SK-N-SH treated with all-trans-retinoic acid at 6 μM for 48 hours (cell line): ENCODE results near the gene DOCK9.

Experiments
- ARNTL ChIP-seq: fragments of 450-650 bp; formaldehyde crosslinking; IDR thresholded peaks from 2 replicates; pipeline ENCODE4 v1.5.0; 2020; ENCODE audit warnings: low read depth, mild to moderate bottlenecking, moderate library complexity, borderline replicate concordance
- CREB5 ChIP-seq: fragments of 250-450 bp; sonication (Bioruptor Pico); IDR thresholded peaks from 2 replicates; pipeline ENCODE4 v1.5.1; 2020; ENCODE audit warnings: low read depth, mild to moderate bottlenecking, moderate library complexity
- OSR1 ChIP-seq: fragments of 250-450 bp; sonication (Bioruptor Pico); IDR thresholded peaks from 2 replicates; pipeline ENCODE4 v1.8.0; 2022; ENCODE audit warnings: moderate library complexity, mild to moderate bottlenecking, inconsistent platforms
- PATZ1 ChIP-seq: fragments of 250-450 bp; sonication (Bioruptor Pico); IDR thresholded peaks from 2 replicates; pipeline ENCODE4 v1.8.0; 2020; ENCODE audit warnings: mild to moderate bottlenecking, moderate library complexity, borderline replicate concordance
- POU6F1 ChIP-seq: fragments of 250-450 bp; sonication (Bioruptor Pico); IDR thresholded peaks from 2 replicates; pipeline ENCODE4 v1.8.0; 2021; ENCODE audit warnings: low read depth, mild to moderate bottlenecking, moderate library complexity, borderline replicate concordance
- PPARA ChIP-seq: fragments of 250-450 bp; sonication (Bioruptor Pico); IDR thresholded peaks from 2 replicates; pipeline ENCODE4 v1.5.0; 2020; ENCODE audit warnings: mild to moderate bottlenecking, borderline replicate concordance
- RARB ChIP-seq: fragments of 250-450 bp; sonication (Bioruptor Pico); IDR thresholded peaks from 2 replicates; pipeline ENCODE4 v1.8.0; 2021; ENCODE audit warnings: mild to moderate bottlenecking, moderate library complexity
- TOX ChIP-seq: fragments of 250-450 bp; sonication (Bioruptor Pico); IDR thresholded peaks from 2 replicates; pipeline ENCODE4 v1.8.0; 2021; ENCODE audit warnings: mild to moderate bottlenecking, moderate library complexity, borderline replicate concordance
- ZC3H10 ChIP-seq: fragments of 250-450 bp; sonication (Bioruptor Pico); IDR thresholded peaks from 2 replicates; pipeline ENCODE4 v1.5.1; 2021; ENCODE audit warnings: mild to moderate bottlenecking, moderate library complexity
- ZFP3 ChIP-seq: fragments of 250-450 bp; sonication (Bioruptor Pico); IDR thresholded peaks from 2 replicates; pipeline ENCODE4 v1.5.0; 2020; ENCODE audit warnings: mild to moderate bottlenecking, moderate library complexity
- ZNF8 ChIP-seq: fragments of 450-650 bp; formaldehyde crosslinking; IDR thresholded peaks from 2 replicates; pipeline ENCODE4 v1.5.0; 2020; ENCODE audit warnings: mild to moderate bottlenecking, moderate library complexity

- TF ChIP-seq ZNF8 (CRISPR knock-in tag) (no peak), ZFP3 (CRISPR knock-in tag) (no peak), POU6F1 (CRISPR knock-in tag) (no peak), RARB (CRISPR knock-in tag) (no peak), ARNTL (CRISPR knock-in tag) (no peak), PATZ1 (CRISPR knock-in tag) (no peak), TOX (CRISPR knock-in tag) (no peak), OSR1 (CRISPR knock-in tag) (no peak), ZC3H10 (CRISPR knock-in tag) (no peak), PPARA (CRISPR knock-in tag) (no peak), CREB5 (CRISPR knock-in tag) (no peak)
Observed at GRCh38 chr13:98984983-98985382, 7.1 kb upstream of the DOCK9 start.
